IPS-NIHi7 (cell line): ENCODE results near the gene NET1.

Experiments
- DNase-seq: peaks from one replicate; pipeline ENCODE4 v3.0.0; 2012; ENCODE audit warnings: mixed read lengths; ENCODE audit errors: extremely low spot score

The NET1 gene

GRCh38 chr10:5502061-5502521, 89.7 kb downstream of the NET1 start:
- no peak for DNase-seq

DNA sequence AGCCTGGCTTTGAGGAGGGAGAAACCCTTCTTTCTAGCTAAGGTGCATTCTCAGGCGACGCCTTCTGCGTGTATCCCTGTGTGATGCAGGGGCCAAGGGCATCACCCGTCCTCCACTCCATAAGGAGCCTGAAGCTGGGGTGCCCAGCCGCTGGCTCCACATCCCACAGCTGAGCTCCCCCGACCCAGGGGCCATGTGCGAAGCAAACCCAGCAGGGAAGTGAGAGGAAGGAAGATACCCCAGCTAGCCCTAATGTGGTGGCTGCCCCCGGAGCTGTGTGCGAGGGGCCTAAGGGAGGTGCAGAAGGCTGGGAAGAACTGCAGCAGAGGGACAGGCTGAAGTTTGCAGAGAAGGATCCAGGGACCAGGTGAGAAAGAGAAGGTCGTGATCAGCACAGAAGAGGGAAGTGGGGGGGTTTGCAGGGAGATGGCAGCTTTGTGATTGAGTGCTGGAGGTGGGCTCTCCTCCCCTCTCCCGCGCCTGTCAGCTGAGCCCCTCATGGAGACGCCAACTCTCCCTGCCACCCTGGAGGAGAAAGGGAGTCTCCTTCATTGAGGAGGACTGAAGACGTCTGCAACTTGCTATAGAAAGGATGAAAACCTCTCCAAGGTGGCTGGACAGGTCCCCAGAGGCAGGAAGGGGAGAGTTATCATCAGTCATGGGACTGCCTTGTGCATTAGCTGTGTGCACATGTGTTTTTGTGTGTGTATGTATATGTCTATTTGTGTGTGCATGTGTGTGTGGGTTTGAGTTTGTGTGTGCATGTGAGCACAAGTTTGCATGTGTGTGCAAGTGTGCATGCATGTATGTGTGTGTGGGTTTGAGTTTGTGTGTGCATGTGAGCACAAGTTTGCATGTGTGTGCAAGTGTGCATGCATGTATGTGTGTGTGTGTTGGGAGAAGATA, 90.5 kb downstream of the NET1 start:
- no peak for DNase-seq

DNA sequence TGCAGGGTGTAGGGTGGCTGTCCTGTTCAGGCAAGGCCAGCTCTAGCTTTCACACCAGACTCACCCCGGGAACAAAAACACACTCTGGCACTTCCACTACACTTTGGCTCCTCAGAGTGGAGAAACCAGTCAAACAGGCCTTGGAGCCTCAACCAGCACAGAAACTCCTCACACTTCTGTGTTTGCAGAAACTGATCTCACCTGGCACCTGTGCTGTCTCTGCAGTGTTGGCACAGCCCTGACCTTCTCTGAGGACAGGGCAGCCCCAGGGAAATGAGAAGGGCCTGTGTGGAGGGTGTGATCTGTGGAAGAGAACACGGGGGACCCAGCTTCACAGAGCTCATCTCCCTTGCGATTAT, 91.1 kb downstream of the NET1 start:
- DNase-seq = no peak

DNA sequence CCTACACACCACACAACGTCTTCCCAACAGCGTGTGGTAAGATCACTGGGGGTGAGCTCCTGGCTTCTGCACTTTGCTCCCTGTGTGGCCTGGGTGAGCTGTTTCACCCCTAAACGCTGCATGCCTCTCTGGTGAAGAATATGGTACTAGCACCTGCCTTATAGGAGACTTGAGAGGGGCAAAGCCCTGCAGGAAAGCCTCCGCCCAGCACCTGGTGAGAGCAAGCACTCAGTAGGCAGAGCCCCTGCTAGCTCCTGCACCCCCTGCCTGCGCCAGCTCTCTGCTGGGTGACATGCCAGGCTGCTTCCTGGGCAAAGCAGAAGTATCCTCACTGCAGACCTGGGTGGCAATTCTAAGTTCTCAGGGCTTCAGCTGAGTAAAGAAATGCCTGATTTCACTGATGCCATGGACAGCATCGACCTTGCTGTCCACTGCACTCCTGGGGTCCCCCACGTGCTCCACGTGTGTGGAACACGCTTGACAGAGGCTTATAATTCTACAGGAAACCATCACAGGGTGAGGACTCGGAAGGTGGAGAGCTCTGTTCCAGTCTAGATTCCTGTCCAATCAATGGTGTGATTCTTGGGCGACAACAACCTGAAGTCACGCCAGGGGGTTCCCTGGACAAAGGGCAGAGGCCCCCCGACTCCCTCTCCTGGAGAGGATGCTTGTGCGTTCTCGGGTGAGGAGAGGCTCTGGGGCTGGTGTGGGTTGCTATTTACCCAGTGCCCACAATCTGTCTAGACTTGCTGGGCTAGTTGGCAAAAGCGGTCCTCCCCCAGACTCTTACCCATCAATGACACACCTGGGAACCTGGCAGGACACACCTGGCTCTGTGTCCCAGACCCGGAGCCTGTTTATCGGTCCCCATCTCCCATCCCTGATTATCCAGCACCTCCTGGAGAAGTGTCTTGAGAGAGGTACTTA, 92.1 kb downstream of the NET1 start:
- DNase-seq = no peak

- no peak for DNase-seq
Observed at GRCh38 chr10:5506246-5506645, 93.9 kb downstream of the NET1 start.

DNA sequence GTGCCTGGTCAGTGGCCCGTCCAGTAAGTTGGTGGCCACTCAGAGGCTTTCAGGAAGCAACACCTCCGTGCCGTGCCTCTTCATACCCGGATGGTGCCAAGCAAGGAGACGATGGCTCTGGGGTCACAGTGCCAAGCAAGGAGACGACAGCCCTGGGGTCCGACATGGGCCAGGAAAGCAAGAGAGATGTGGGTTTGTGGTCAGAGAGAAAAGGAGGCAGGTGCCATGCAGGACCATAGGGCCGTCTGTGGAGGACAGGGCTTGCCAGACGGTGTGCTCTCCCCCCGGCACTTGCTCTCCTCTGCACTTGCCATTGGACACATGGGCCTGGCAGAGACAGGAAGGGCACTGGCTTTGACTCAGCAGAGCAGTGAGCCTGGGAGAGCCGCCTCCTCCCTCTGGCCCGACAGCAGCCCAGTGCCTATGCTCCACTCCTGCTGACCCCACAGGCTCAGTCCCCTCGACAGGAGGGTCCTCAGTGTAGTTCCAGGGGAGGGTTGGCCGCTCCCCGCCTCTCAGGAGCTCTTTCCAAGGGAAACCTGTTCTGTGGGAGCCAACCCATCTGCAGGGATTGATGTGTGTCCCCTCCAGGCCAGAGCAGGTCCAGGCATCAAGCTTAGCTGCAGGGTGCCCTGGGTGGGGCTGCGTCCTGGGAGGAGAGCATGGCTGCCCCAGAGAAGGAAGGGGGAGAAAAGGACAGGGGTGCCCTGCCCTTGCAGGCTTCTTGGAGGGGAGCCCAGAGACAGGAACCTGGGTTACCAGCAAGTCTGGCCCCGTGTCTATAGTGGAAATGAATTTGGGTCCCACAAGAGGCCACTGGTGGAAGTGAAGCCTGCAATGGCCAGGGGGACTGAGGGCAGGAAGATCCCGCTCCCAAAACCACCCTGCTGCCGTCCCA, 94.6 kb downstream of the NET1 start:
- no peak for DNase-seq

- no peak for DNase-seq
Observed at GRCh38 chr10:5507649-5508131, 95.3 kb downstream of the NET1 start.

DNA sequence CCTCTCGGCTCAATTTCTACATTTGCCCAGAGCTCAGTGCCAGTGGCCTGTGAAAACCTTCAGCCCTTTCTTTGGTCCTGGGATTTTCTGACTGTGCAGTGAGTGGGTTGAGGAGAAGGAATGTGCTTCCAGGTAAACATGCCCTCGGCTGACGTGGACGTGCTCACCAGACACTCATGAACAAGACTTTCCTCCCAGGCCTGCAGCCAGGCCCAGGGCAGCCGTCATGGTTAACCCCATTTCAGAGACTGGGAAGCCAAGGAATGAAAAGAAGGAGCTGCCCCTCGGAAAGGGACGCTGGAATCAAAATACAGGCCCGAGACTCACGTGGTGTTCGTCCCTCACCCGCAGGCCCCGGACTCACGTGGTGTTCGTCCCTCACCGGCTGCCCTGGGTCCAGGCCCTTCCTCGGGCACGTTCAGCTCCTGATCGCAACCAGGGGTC, 95.8 kb downstream of the NET1 start:
- no peak for DNase-seq
